ENCODE results near the gene HTR1D.
"Not testable (repeated sequence)": the region's sequence is repeated elsewhere in the genome, so short reads cannot be mapped to it uniquely, and the experiment has no call there.

The HTR1D gene

GRCh38 chr1:23209770-23210169, 7.5 kb downstream of the HTR1D start:
- DNase-seq (ENCODE audit: low read depth in 1 of 2, low spot score in 1 of 2), result peak in 1 of 2 experiments; percentile 6
- peaks cover 2% of the 10 kb centered on the region for H3K27me3 ChIP-seq (ENCODE audit: insufficient read depth, poor library complexity, severe bottlenecking)
- H3K27ac ChIP-seq (replicated peaks), result no peak overlapping the region
- no peak overlapping the region for H3K4me3 ChIP-seq (replicated peaks; ENCODE audit: insufficient read depth, low read length)
- TF ChIP-seq POLR2AphosphoS5 (IDR thresholded peaks at IDR 0.05; ENCODE audit: low read depth) (no peak), GABPA (IDR thresholded peaks at IDR 0.05; ENCODE audit: low read depth) (no peak), REST (IDR thresholded peaks at IDR 0.05; ENCODE audit: insufficient replicate concordance, low read depth) (no peak), CTCF (IDR thresholded peaks at IDR 0.05; ENCODE audit: insufficient read depth, low read length) (no peak), SPI1 (IDR thresholded peaks at IDR 0.05; ENCODE audit: borderline replicate concordance, low read depth) (no peak)

- TF ChIP-seq REST (IDR thresholded peaks at IDR 0.05; ENCODE audit: insufficient replicate concordance, low read depth), result no peak
- no peak for TF ChIP-seq CTCF (IDR thresholded peaks at IDR 0.05; ENCODE audit: insufficient read depth, low read length)
- TF ChIP-seq SPI1 (IDR thresholded peaks at IDR 0.05; ENCODE audit: borderline replicate concordance, low read depth), result no peak
- no peak for TF ChIP-seq POLR2AphosphoS5 (IDR thresholded peaks at IDR 0.05; ENCODE audit: low read depth)
- TF ChIP-seq GABPA (IDR thresholded peaks at IDR 0.05; ENCODE audit: low read depth), result no peak
- no peak for DNase-seq (ENCODE audit: low read depth in 1 of 2, low spot score in 1 of 2)
- Histone ChIP-seq H3K27me3 (ENCODE audit: insufficient read depth, poor library complexity, severe bottlenecking) (peaks cover 2% of the 10 kb centered on the region), H3K27ac (replicated peaks) (no peak overlapping the region), H3K4me3 (replicated peaks; ENCODE audit: insufficient read depth, low read length) (no peak overlapping the region)
Observed at GRCh38 chr1:23208527-23208926, 8.8 kb downstream of the HTR1D start.

- H3K4me3 ChIP-seq (replicated peaks; ENCODE audit: insufficient read depth, low read length); DNase-seq (ENCODE audit: low read depth in 1 of 2, low spot score in 1 of 2); H3K27ac ChIP-seq (replicated peaks); H3K27me3 ChIP-seq (ENCODE audit: insufficient read depth, poor library complexity, severe bottlenecking): not testable (repeated sequence)
Observed at GRCh38 chr1:23207733-23208132, 9.6 kb downstream of the HTR1D start.

GRCh38 chr1:23202263-23202749, 15.0 kb downstream of the HTR1D start:
- DNase-seq (ENCODE audit: low read depth in 1 of 2, low spot score in 1 of 2), result no peak
- no peaks in the 10 kb centered on the region for H3K27me3 ChIP-seq (ENCODE audit: insufficient read depth, poor library complexity, severe bottlenecking)
- TF ChIP-seq POLR2AphosphoS5 (IDR thresholded peaks at IDR 0.05; ENCODE audit: low read depth), result no peak
- no peak for TF ChIP-seq REST (IDR thresholded peaks at IDR 0.05; ENCODE audit: insufficient replicate concordance, low read depth)
- no peak for TF ChIP-seq GABPA (IDR thresholded peaks at IDR 0.05; ENCODE audit: low read depth)
- no peak for TF ChIP-seq CTCF (IDR thresholded peaks at IDR 0.05; ENCODE audit: insufficient read depth, low read length)
- TF ChIP-seq SPI1 (IDR thresholded peaks at IDR 0.05; ENCODE audit: borderline replicate concordance, low read depth), result no peak
- H3K4me3 ChIP-seq (replicated peaks; ENCODE audit: insufficient read depth, low read length), result no peak overlapping the region
- H3K27ac ChIP-seq (replicated peaks), result no peak overlapping the region
